Colon (tissue), 2 donors: ENCODE measurements around the gene ABCB9.
"Not testable (repeated sequence)": the region's sequence is repeated elsewhere in the genome, so short reads cannot be mapped to it uniquely, and the experiment has no call there.

Experiments used
- FAIRE-seq: peaks from 2 replicates; lab custom pipeline; 2012; peaks lifted over from hg19 to GRCh38; lab: Jason Lieb, UNC
- donor health status: control.
- donor health status: control.

ABCB9 gene

GRCh38 chr12:122935318-122935717, 30.9 kb downstream of the ABCB9 start:
- FAIRE-seq, result no peak

- FAIRE-seq, result no peak
Observed at GRCh38 chr12:122934722-122935121, 31.5 kb downstream of the ABCB9 start.

GRCh38 chr12:122932207-122932606, 34.1 kb downstream of the ABCB9 start:
- no peak for FAIRE-seq

- no peak for FAIRE-seq
Observed at GRCh38 chr12:122929812-122930211, 36.5 kb downstream of the ABCB9 start.

- no peak for FAIRE-seq
Observed at GRCh38 chr12:122929148-122929538, 37.1 kb downstream of the ABCB9 start.

GRCh38 chr12:122928404-122929147, 37.7 kb downstream of the ABCB9 start:
- FAIRE-seq, result no peak

GRCh38 chr12:122927756-122928403, 38.4 kb downstream of the ABCB9 start:
- FAIRE-seq, result no peak

GRCh38 chr12:122921917-122922316, 44.3 kb downstream of the ABCB9 start:
- no peak for FAIRE-seq

GRCh38 chr12:122920687-122921086, 45.6 kb downstream of the ABCB9 start:
- FAIRE-seq, result no peak

GRCh38 chr12:122918827-122919226, 47.4 kb downstream of the ABCB9 start:
- no peak for FAIRE-seq

GRCh38 chr12:122917507-122918121, 48.6 kb downstream of the ABCB9 start:
- no peak for FAIRE-seq

- FAIRE-seq, result no peak
Observed at GRCh38 chr12:122909442-122910288, 56.6 kb downstream of the ABCB9 start.

- peak; percentile 84 for FAIRE-seq
Observed at GRCh38 chr12:122908915-122909314, 57.3 kb downstream of the ABCB9 start.

GRCh38 chr12:122905258-122905657, 61.0 kb downstream of the ABCB9 start:
- FAIRE-seq, result not testable (repeated sequence)

GRCh38 chr12:122903693-122904034, 62.6 kb downstream of the ABCB9 start:
- no peak for FAIRE-seq

GRCh38 chr12:122902854-122903692, 63.2 kb downstream of the ABCB9 start:
- FAIRE-seq, result no peak

- no peak for FAIRE-seq
Observed at GRCh38 chr12:122899887-122900286, 66.4 kb downstream of the ABCB9 start.

- FAIRE-seq, result no peak
Observed at GRCh38 chr12:122896662-122897061, 69.6 kb downstream of the ABCB9 start.

- FAIRE-seq, result no peak
Observed at GRCh38 chr12:122895704-122896636, 70.3 kb downstream of the ABCB9 start, which contains the start of gene VPS37B. Gene VPS37B, minus strand, starts transcription at chr12:122896124. Its CDS starts 62 bp downstream, at chr12:122896062.

GRCh38 chr12:122895320-122895703, 71.0 kb downstream of the ABCB9 start:
- FAIRE-seq, result no peak
